Liver (tissue), 9 donors: ENCODE data around the gene SMIM33. TPM values are rescaled to one million over a fixed set of nuclear protein-coding genes. Genes with fewer than 3 reads are reported as not detected.
"Not testable (repeated sequence)": the region's sequence is repeated elsewhere in the genome, so short reads cannot be mapped to it uniquely, and the experiment has no call there.

Experiments used
- DNase-seq: peaks from one replicate; pipeline ENCODE4 v3.0.0-alpha.2; 2017; ENCODE audit warnings: low spot score
- H3K27ac ChIP-seq, 2 donors: one replicate each; pipeline ENCODE4 v1.7.0; 2013; ENCODE audit warnings: inconsistent platforms in 2 of 2, low read length in 2 of 2, control low read depth in 1 of 2, low read depth in 1 of 2, mild to moderate bottlenecking in 1 of 2
- H3K27me3 ChIP-seq, 4 donors: one replicate each; pipeline versions ENCODE4 v1.6.1 to v1.7.0; 2013; ENCODE audit warnings: low read length in 3 of 4, inconsistent platforms in 1 of 4, mild to moderate bottlenecking in 1 of 4, moderate library complexity in 1 of 4; ENCODE audit not compliant: control insufficient read depth in 4 of 4, insufficient read depth in 4 of 4
- H3K36me3 ChIP-seq, 4 donors: one replicate each; pipeline versions ENCODE4 v1.6.1 to v1.7.0; 2013; ENCODE audit warnings: low read length in 3 of 4, mild to moderate bottlenecking in 3 of 4, low read depth in 1 of 4, moderate library complexity in 1 of 4; ENCODE audit not compliant: control insufficient read depth in 4 of 4, insufficient read depth in 3 of 4
- H3K4me1 ChIP-seq, 4 donors: one replicate each; pipeline versions ENCODE4 v1.6.1 to v1.7.0; 2013; ENCODE audit warnings: low read length in 3 of 4, mild to moderate bottlenecking in 3 of 4, moderate library complexity in 1 of 4; ENCODE audit not compliant: control insufficient read depth in 4 of 4, insufficient read depth in 4 of 4
- H3K4me3 ChIP-seq, 3 donors: one replicate each; pipeline versions ENCODE4 v1.6.1 to v1.7.0; 2013; ENCODE audit warnings: low read length in 3 of 3, control low read depth in 1 of 3, low read depth in 1 of 3, mild to moderate bottlenecking in 1 of 3
- H3K9ac ChIP-seq, 2 donors: one replicate each; pipeline ENCODE4 v1.7.0; 2013; ENCODE audit warnings: low read length in 2 of 2, mild to moderate bottlenecking in 2 of 2, moderate library complexity in 2 of 2, control low read depth in 1 of 2, low read depth in 1 of 2
- H3K9me3 ChIP-seq, 4 donors: one replicate each; pipeline versions ENCODE4 v1.6.1 to v1.7.0; 2013; ENCODE audit warnings: low read length in 3 of 4; ENCODE audit not compliant: control insufficient read depth in 4 of 4
- EGR1 ChIP-seq, 2 donors: IDR thresholded peaks; 2 replicates each; pipeline ENCODE4 v1.6.1; 2016 to 2018; ENCODE audit warnings: antibody characterized with exemption in 2 of 2, low read depth in 2 of 2
- FOXA2 ChIP-seq: IDR thresholded peaks from 2 replicates; pipeline ENCODE4 v1.6.1; 2016; ENCODE audit warnings: antibody characterized with exemption
- GABPA ChIP-seq, 2 donors: IDR thresholded peaks in 1 of 2; conservative IDR thresholded peaks in 1 of 2; 2 replicates each; pipeline ENCODE4 v1.6.1; 2016; ENCODE audit warnings: antibody characterized with exemption in 2 of 2, mild to moderate bottlenecking in 1 of 2, moderate library complexity in 1 of 2
- HNF4A ChIP-seq, 2 donors: conservative IDR thresholded peaks; 2 replicates each; pipeline ENCODE4 v1.6.1; 2016; ENCODE audit warnings: antibody characterized with exemption in 2 of 2, mild to moderate bottlenecking in 2 of 2
- HNF4G ChIP-seq: IDR thresholded peaks from 2 replicates; pipeline ENCODE4 v1.6.1; 2016; ENCODE audit warnings: antibody characterized with exemption
- JUND ChIP-seq, 2 donors: IDR thresholded peaks; 2 replicates each; pipeline ENCODE4 v1.6.1; 2016; ENCODE audit warnings: antibody characterized with exemption in 2 of 2
- NR2F2 ChIP-seq: IDR thresholded peaks from 2 replicates; pipeline ENCODE4 v1.6.1; 2016; ENCODE audit warnings: antibody characterized with exemption
- RAD21 ChIP-seq, 2 donors: IDR thresholded peaks; 2 replicates each; pipeline ENCODE4 v1.6.1; 2016; ENCODE audit warnings: antibody characterized with exemption in 2 of 2, mild to moderate bottlenecking in 2 of 2
- REST ChIP-seq: IDR thresholded peaks from 2 replicates; pipeline ENCODE4 v1.6.1; 2016; ENCODE audit warnings: antibody characterized with exemption, mild to moderate bottlenecking
- RXRA ChIP-seq, 2 donors: IDR thresholded peaks; 2 replicates each; pipeline ENCODE4 v1.6.1; 2017 to 2018; ENCODE audit warnings: antibody characterized with exemption in 2 of 2, mild to moderate bottlenecking in 1 of 2
- TAF1 ChIP-seq: conservative IDR thresholded peaks from 2 replicates; pipeline ENCODE4 v1.6.1; 2016; ENCODE audit warnings: antibody characterized with exemption, mild to moderate bottlenecking
- YY1 ChIP-seq: IDR thresholded peaks from 2 replicates; pipeline ENCODE4 v1.6.1; 2016; ENCODE audit warnings: antibody characterized with exemption, mild to moderate bottlenecking
- WGBS: extraction: QIAGEN DNeasy Blood & Tissue Kit; methylation state at CpG from one replicate; pipeline ENCODE4 v1.1.7; 2013; 5-methylcytosine and 5-hydroxymethylcytosine counted together
- polyA plus RNA-seq, 2 donors: library from polyadenylated mRNA; stranded (reverse) in 1 of 2; unstranded in 1 of 2; fragments of 200-250 nt in 1 of 2; fragments of >200 nt in 1 of 2; fragmentation: Nextera tagmentation in 1 of 2; extraction: Ambion mirVana in 1 of 2; gene quantifications; one replicate each; pipeline versions ENCODE4 v1.2.1 to v1.2.3, GENCODE V29; 2013 to 2015
- total RNA-seq, 2 donors: library from RNA; depleted of rRNA; stranded (reverse); fragments of >200 nt; gene quantifications; one replicate each; pipeline ENCODE4 v1.2.3, GENCODE V29; 2014
- TF ChIP-seq, protein P1 (sequence below): IDR thresholded peaks from 2 replicates; pipeline ENCODE4 v1.6.1; 2016; ENCODE audit warnings: antibody characterized with exemption
- TF ChIP-seq, protein P2 (sequence below): IDR thresholded peaks from 2 replicates; pipeline ENCODE4 v1.6.1; 2016; ENCODE audit warnings: antibody characterized with exemption
- TF ChIP-seq, protein P3 (sequence below): IDR thresholded peaks from 2 replicates; pipeline ENCODE4 v1.6.1; 2016; ENCODE audit warnings: antibody characterized with exemption
- donor health status: healthy.
- donor health status: healthy.
- donor health status: healthy.
- donor health status: healthy.
- donor health status: healthy.

The SMIM33 gene
- total and polyA plus RNA-seq, 4 donors: 0.05 TPM; not detected in 3

DNA sequence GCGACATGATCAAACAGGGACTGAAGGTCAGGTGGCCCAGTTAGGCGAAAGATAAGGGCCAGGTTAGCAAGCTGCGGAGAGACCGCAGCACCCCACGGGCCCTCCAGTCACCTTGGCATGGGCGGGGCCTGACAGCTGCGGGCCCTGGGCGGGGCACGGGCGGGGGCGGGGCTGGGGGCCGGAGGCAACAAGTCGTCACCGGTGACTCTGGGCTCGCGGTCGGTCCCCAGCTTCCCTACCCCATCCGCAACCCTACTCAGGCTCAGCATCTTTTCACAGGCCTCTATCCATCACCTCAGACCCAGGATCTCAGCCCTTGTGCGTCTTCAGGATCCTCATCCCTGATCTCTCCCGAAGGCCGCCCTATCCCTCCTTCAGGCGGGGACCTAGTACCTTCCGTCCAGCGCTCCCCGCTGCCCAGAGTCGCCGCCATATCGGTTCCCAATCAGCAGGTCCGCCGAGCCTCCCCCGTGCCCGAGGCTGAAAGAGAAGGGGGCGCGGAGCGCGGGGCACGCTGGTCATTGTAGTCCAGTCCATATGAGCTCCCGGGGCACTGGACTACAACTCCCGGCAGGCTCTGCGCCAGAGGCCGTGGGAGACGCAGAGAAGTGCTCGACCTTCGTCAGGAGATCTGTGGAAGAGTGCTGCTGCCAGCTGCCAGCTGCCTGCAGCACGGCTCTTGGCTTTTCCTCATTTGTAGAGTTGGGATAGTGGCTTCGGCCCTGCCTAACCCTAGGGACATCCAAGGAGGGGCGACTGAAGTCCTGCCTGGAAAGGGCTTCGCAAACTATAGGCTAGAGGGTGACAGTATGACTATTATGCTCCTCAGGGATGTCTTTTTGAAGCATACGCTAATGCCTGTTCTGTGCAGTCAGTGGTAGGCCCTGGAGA, 31.5 kb upstream of the SMIM33 start, which contains the start of gene DNAJC18:
TSS of gene DNAJC18 (minus strand) at position 513 of the 891 bp plus-strand sequence. CDS start at position 433, 80 bp downstream.
- H3K27ac ChIP-seq: peak within 1 kb of the TSS; percentile 68 to 81
- peaks cover 0 to 11% (median 2%) of the 10 kb centered on the region in 4 donors for H3K4me1 ChIP-seq
- peak; percentile 90 for DNase-seq
- H3K27me3 ChIP-seq: no peaks in the 10 kb centered on the region
- TF ChIP-seq RAD21 (IDR thresholded peaks at IDR 0.05): peak in 1 of 2 donors; percentile 26
- TF ChIP-seq, protein P1, sequence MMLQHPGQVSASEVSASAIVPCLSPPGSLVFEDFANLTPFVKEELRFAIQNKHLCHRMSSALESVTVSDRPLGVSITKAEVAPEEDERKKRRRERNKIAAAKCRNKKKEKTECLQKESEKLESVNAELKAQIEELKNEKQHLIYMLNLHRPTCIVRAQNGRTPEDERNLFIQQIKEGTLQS: no peak
- TF ChIP-seq, protein P2, sequence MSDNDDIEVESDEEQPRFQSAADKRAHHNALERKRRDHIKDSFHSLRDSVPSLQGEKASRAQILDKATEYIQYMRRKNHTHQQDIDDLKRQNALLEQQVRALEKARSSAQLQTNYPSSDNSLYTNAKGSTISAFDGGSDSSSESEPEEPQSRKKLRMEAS: peak; percentile 18
- TF ChIP-seq, protein P3, sequence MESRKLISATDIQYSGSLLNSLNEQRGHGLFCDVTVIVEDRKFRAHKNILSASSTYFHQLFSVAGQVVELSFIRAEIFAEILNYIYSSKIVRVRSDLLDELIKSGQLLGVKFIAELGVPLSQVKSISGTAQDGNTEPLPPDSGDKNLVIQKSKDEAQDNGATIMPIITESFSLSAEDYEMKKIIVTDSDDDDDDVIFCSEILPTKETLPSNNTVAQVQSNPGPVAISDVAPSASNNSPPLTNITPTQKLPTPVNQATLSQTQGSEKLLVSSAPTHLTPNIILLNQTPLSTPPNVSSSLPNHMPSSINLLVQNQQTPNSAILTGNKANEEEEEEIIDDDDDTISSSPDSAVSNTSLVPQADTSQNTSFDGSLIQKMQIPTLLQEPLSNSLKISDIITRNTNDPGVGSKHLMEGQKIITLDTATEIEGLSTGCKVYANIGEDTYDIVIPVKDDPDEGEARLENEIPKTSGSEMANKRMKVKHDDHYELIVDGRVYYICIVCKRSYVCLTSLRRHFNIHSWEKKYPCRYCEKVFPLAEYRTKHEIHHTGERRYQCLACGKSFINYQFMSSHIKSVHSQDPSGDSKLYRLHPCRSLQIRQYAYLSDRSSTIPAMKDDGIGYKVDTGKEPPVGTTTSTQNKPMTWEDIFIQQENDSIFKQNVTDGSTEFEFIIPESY: no peak
- peak; percentile 38 for TF ChIP-seq NR2F2
- peak; percentile 30 for TF ChIP-seq YY1
- H3K9ac ChIP-seq: peak within 1 kb of the TSS; percentile 39 to 82
- H3K9me3 ChIP-seq: no peaks in the 10 kb centered on the region
- no peaks in the 10 kb centered on the region for H3K36me3 ChIP-seq
- WGBS: 5% methylated on average over 49 of the region's 49 CpGs
- peak within 1 kb of the TSS; percentile 72 to 90 (median 86) for H3K4me3 ChIP-seq

GRCh38 chr5:139440416-139440815, 30.4 kb upstream of the SMIM33 start:
- peaks cover 0 to 11% (median 2%) of the 10 kb centered on the region in 4 donors for H3K4me1 ChIP-seq
- not testable (repeated sequence) for H3K36me3 ChIP-seq, H3K27me3 ChIP-seq, H3K9me3 ChIP-seq, H3K9ac ChIP-seq, DNase-seq, H3K27ac ChIP-seq, H3K4me3 ChIP-seq
- 96% methylated on average over 17 of the region's 17 CpGs for WGBS

GRCh38 chr5:139443831-139444453, 26.9 kb upstream of the SMIM33 start:
- Histone ChIP-seq H3K9me3 (no peaks in the 10 kb centered on the region), H3K27me3 (no peaks in the 10 kb centered on the region), H3K9ac (no peak overlapping the region), H3K27ac (no peak overlapping the region), H3K4me3 (no peak overlapping the region), H3K36me3 (no peaks in the 10 kb centered on the region), H3K4me1 (peaks cover 0 to 7% (median 2%) of the 10 kb centered on the region in 4 donors)
- TF ChIP-seq FOXA2 (no peak), RXRA (IDR thresholded peaks at IDR 0.05) (no peak), EGR1 (IDR thresholded peaks at IDR 0.05; ENCODE audit: low read depth in 2 of 2) (no peak), GABPA (IDR thresholded peaks at IDR 0.05 in 1 of 2, conservative IDR thresholded peaks at IDR 0.05 in 1 of 2) (no peak), TAF1 (no peak), NR2F2 (no peak), HNF4A (conservative IDR thresholded peaks at IDR 0.05) (no peak), HNF4G (no peak), JUND (IDR thresholded peaks at IDR 0.05) (no peak), RAD21 (IDR thresholded peaks at IDR 0.05) (no peak), REST (no peak)
- TF ChIP-seq, protein P3: no peak
- TF ChIP-seq, protein P2: no peak
- TF ChIP-seq, protein P1: no peak
- 70% methylated on average over 4 of the region's 4 CpGs for WGBS
- no peak for DNase-seq
